Bronchial epithelial cell (primary cell): ENCODE data around the gene ANKRD44. TPM values are rescaled to one million over a fixed set of nuclear protein-coding genes. Genes with fewer than 3 reads are reported as not detected.

Source experiments
- DNase-seq: peaks from one replicate; pipeline ENCODE4 v3.0.0-alpha.2; 2010; ENCODE audit warnings: low read depth
- FAIRE-seq: peaks from 2 replicates; lab custom pipeline; 2011; peaks lifted over from hg19 to GRCh38; lab: Jason Lieb, UNC
- H3K27me3 ChIP-seq: 2 replicates; pipeline ENCODE4 v1.5.1; 2011; ENCODE audit warnings: low read length; ENCODE audit not compliant: control insufficient read depth, insufficient read depth
- H3K36me3 ChIP-seq: 2 replicates; pipeline ENCODE4 v1.5.1; 2011; ENCODE audit warnings: low read length; ENCODE audit not compliant: control insufficient read depth, insufficient read depth
- H3K4me3 ChIP-seq: 2 replicates; pipeline ENCODE4 v1.5.1; 2011; ENCODE audit warnings: mild to moderate bottlenecking, low read depth, low read length, control low read depth
- CTCF ChIP-seq: IDR thresholded peaks from 2 replicates; pipeline ENCODE4 v1.5.1; 2011; ENCODE audit warnings: mild to moderate bottlenecking, moderate library complexity, low read length, control low read depth, inconsistent platforms; ENCODE audit not compliant: insufficient read depth, severe bottlenecking
- total RNA-seq: library from RNA; depleted of rRNA; stranded (reverse); fragments of >200 nt; gene quantifications from 2 replicates; pipeline ENCODE4 v1.2.1, GENCODE V29; 2014

Gene ANKRD44
- total RNA-seq, 1 donor from 2014 or later = 0.26 TPM

- TF ChIP-seq CTCF = no peak
- FAIRE-seq (no peak), DNase-seq (no peak)
- Histone ChIP-seq H3K36me3 (no peaks in the 10 kb centered on the region), H3K27me3 (no peaks in the 10 kb centered on the region), H3K4me3 (no peak overlapping the region)
Observed at GRCh38 chr2:197265036-197265435, 45.5 kb downstream of the ANKRD44 start.

DNA sequence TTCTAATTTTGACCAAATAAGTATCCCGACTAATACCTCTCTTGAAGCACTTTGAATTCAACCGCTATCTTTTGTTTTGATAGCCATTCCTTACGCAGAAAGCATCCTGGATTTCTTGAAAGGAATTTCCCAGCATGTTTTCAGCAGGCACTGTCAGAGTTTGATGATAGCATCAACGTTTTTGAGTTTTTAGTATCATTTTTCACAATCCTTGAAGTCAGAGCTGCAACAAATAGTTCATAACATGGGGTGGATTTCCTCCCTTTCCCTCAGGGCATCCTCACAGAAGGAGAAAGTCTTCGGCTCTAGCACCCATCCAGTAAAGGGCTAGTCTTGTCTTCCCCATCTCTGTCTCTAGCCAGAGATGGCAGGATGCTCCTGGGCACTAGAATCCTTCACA is 46.2 kb downstream of the ANKRD44 start:
- FAIRE-seq (no peak), DNase-seq (no peak)
- H3K36me3 ChIP-seq = no peaks in the 10 kb centered on the region
- no peaks in the 10 kb centered on the region for H3K27me3 ChIP-seq
- TF ChIP-seq CTCF = no peak
- H3K4me3 ChIP-seq = no peak overlapping the region

DNA sequence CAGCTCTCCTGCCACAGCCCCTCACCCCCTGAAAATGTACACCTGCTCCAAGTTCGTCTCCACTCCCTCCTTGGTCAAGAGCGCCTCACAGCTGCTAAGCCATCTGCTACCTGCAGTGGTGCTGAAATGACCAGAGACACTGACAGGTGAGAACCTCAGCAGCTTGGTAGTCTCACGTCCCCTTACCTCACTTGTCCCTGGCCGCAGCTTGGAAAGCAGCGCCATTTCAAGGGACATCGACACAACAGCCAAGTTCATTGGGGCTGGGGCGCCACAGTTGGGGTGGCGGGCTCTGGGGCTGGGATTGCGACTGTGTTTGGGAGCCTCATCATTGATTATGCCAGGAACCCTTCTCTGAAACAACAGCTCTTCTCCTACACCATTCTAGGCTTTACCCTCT is 47.5 kb downstream of the ANKRD44 start:
- FAIRE-seq = no peak
- no peak for TF ChIP-seq CTCF
- DNase-seq = no peak
- H3K36me3 ChIP-seq = no peaks in the 10 kb centered on the region
- no peak overlapping the region for H3K4me3 ChIP-seq
- H3K27me3 ChIP-seq = no peaks in the 10 kb centered on the region

GRCh38 chr2:197261808-197262226 is 48.8 kb downstream of the ANKRD44 start:
- TF ChIP-seq CTCF = no peak
- H3K4me3 ChIP-seq = no peak overlapping the region
- no peaks in the 10 kb centered on the region for H3K36me3 ChIP-seq
- FAIRE-seq = no peak
- no peaks in the 10 kb centered on the region for H3K27me3 ChIP-seq
- no peak for DNase-seq

GRCh38 chr2:197259470-197259999 is 51.0 kb downstream of the ANKRD44 start:
- FAIRE-seq (no peak), DNase-seq (no peak)
- Histone ChIP-seq H3K27me3 (no peaks in the 10 kb centered on the region), H3K4me3 (no peak overlapping the region), H3K36me3 (no peaks in the 10 kb centered on the region)
- TF ChIP-seq CTCF = no peak

DNA sequence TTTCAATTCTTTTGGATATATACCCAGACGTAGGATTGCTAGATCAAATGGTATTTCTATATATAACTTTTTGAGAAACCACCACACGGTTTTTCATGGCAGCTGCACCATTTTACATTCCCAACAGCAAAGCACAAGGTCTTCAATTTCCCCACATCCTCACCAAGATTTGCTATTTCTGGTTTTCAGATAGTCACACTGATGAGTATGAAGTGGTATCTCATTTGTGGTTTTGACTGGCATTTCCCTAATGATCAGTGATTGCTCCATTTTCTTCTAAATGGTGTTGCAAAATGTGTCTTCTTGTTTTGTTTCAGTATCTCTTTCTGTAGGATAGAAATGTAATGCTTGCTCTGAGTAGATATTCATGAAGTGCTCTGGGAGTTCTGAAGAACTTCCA is 52.0 kb downstream of the ANKRD44 start:
- H3K36me3 ChIP-seq = no peaks in the 10 kb centered on the region
- DNase-seq = no peak
- no peaks in the 10 kb centered on the region for H3K27me3 ChIP-seq
- H3K4me3 ChIP-seq = no peak overlapping the region
- no peak for TF ChIP-seq CTCF
- no peak for FAIRE-seq
